ENCODE data around the gene TRUB2. TPM values are rescaled to one million over a fixed set of nuclear protein-coding genes. Genes with fewer than 3 reads are reported as not detected.
"Not testable (repeated sequence)": the region's sequence is repeated elsewhere in the genome, so short reads cannot be mapped to it uniquely, and the experiment has no call there.

TRUB2 gene
- total RNA-seq, 2 donors from 2014 or later = 24.5 to 40.0 TPM

DNA sequence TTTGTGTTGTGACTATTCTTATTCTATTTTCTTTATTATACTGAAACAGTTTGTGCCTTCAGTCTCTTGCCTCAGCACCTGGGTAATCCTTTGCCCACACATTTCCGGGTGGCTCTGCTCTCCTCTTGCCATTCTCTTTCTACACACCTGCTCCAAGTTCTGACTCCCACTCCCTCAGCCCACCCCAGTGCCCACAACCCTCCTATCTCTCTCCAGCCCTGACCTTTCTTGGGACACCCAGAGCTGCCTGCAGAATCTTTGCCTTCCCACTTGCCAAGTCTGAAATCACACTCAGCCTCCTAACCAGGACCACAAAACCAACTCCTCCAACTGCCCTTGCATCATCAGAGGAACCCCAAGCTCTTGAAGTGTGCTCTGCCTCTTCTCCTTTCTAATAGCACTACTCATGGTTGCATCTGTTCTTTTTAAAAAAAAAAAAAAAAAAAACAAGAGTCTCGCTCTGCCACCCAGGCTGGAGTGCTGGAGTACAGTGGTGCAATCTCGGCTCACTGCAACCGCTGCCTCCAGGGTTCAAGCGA lies 42.1 kb downstream of the TRUB2 start:
- Histone ChIP-seq H3K27me3 (no peaks in the 10 kb centered on the region), H3K9me3 (no peaks in the 10 kb centered on the region), H3K36me3 (no peaks in the 10 kb centered on the region), H3K4me3 (no peak overlapping the region), H3K4me1 (peaks cover 7% of the 10 kb centered on the region), H3K9ac (ENCODE audit: low read depth in 2 of 2, low read length in 2 of 2) (no peak overlapping the region), H3K27ac (no peak overlapping the region)
- TF ChIP-seq, protein P1, sequence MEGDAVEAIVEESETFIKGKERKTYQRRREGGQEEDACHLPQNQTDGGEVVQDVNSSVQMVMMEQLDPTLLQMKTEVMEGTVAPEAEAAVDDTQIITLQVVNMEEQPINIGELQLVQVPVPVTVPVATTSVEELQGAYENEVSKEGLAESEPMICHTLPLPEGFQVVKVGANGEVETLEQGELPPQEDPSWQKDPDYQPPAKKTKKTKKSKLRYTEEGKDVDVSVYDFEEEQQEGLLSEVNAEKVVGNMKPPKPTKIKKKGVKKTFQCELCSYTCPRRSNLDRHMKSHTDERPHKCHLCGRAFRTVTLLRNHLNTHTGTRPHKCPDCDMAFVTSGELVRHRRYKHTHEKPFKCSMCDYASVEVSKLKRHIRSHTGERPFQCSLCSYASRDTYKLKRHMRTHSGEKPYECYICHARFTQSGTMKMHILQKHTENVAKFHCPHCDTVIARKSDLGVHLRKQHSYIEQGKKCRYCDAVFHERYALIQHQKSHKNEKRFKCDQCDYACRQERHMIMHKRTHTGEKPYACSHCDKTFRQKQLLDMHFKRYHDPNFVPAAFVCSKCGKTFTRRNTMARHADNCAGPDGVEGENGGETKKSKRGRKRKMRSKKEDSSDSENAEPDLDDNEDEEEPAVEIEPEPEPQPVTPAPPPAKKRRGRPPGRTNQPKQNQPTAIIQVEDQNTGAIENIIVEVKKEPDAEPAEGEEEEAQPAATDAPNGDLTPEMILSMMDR (IDR thresholded peaks at IDR 0.05) = no peak
- no peak for DNase-seq
- intact Hi-C loops (cut with DNase I) = no loop called here

DNA sequence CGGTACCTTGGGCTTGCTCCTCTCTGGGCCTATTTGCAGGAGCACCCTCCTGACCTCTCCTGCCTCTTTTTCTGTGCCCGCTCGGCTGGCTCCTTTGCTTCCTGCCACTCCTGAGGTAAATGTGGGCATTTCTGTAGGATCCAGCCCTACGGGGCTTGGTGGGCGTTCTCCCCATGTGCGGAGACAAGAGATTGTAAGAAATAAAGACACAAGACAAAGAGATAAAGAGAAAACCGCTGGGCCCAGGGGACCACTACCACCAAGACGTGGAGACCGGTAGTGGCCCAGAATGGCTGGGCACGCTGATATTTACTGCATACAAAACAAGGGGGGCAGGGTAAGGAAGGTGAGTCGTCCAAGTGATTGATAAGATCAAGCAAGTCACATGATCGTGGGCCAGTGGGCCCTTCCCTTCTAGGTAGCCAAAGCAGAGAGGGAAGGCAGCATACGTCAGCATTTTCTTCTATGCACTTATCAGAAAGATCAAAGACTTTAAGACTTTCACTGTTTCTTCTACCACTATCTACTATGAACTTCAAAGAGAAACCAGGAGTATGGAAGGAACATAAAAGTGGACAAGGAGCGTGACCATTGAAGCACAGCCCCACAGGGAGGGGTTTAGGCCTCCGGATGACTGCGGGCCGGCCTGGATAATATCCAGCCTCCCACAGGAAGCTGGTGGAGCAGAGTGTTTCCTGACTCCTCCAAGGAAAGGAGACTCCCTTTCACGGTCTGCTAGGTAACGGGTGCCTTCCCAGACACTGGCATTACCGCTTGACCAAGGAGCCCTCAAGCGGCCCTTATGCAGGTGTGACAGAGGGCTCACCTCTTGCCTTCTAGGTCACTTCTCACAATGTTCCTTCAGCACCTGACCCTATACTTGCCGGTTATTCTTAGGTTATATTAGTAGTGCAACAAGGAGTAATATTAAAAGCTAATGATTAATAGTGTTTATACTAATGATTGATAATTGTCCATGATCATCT lies 42.9 kb downstream of the TRUB2 start:
- H3K4me3 ChIP-seq; H3K27me3 ChIP-seq; H3K9me3 ChIP-seq; H3K27ac ChIP-seq; H3K36me3 ChIP-seq; DNase-seq; H3K9ac ChIP-seq (ENCODE audit: low read depth in 2 of 2, low read length in 2 of 2); intact Hi-C loops (cut with DNase I); H3K4me1 ChIP-seq: not testable (repeated sequence)

DNA sequence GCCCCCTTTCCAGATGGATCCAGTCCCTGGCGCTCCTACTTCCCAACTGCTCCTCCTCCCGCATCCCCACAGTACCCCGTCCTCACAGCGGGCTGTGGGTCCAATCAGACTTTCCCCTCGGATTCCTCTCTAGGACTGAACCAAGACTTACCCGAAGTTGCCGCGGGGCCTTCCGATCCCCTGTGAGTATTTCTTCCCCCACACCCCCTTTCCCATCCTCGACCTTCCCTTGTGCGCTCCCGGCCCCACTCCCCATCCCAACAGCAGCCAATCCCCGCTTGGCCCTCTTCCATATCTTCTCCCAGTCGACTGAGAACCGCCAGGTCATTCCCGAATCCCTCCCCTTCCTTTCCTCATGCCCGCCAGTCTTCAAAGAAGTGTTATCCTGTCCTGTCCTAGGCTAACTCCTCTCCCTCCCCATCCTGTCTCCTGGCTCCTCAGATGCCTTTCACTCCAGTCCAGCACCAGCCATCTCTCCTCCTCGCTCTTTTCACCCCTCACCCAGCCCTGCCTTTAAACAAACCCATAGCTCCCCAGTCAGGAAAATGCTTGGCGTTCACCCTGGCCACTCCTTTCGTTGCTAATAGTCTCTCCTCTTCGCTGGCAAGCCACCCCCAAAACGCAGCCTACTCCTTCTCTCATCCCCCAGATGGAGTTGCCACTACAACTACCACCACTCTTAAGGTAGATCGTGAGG lies 45.5 kb downstream of the TRUB2 start:
- peak; percentile 54 for DNase-seq
- Histone ChIP-seq H3K27me3 (no peaks in the 10 kb centered on the region), H3K4me1 (peaks cover 7% of the 10 kb centered on the region), H3K9me3 (no peaks in the 10 kb centered on the region), H3K36me3 (peaks cover 9% of the 10 kb centered on the region), H3K27ac (peak overlapping the region; percentile 69), H3K4me3 (peak overlapping the region; percentile 58), H3K9ac (ENCODE audit: low read depth in 2 of 2, low read length in 2 of 2) (peak overlapping the region; percentile 75 to 94)
- TF ChIP-seq, protein P1 (IDR thresholded peaks at IDR 0.05) = no peak
- intact Hi-C loops (cut with DNase I) = no loop called here

DNA sequence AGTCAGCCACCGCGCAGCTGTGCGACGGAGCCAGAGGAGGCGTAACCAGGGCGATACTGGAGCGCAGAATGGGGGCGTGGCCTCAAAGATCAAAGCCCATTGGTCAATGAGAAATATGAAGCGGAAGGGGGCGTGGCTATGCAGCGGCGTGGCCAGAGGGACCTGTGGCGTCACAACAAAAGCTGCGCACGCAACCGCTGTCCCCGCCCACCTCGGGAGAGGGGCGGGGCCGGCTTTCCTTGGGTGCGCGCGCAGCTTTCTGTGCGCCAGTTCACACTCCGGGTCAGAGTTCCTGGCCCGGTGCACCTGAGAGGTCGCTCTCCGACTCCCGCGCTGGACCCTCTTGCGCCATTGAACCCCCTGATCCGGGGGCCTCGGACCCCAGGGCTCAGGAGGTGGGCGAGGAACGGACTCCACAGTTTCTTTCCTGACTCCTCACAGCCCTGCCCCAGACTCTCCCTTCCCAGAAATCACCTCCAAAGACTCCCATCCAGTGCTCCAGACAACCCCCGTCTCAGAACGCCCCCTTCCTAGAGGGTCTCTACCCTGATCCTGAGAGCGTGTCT lies 46.2 kb downstream of the TRUB2 start, which contains the start of gene SWI5:
Gene SWI5, plus strand, starts transcription at position 269 of the 566 bp plus-strand sequence.
- Histone ChIP-seq H3K27ac (peak within 1 kb of the TSS; percentile 69), H3K4me3 (peak within 1 kb of the TSS; percentile 58), H3K9me3 (no peaks in the 10 kb centered on the region), H3K27me3 (no peaks in the 10 kb centered on the region), H3K4me1 (peaks cover 7% of the 10 kb centered on the region), H3K9ac (ENCODE audit: low read depth in 2 of 2, low read length in 2 of 2) (peak within 1 kb of the TSS; percentile 94 to 98), H3K36me3 (peaks cover 9% of the 10 kb centered on the region)
- peak; percentile 100 for DNase-seq
- intact Hi-C loops (cut with DNase I) = no loop called here
- TF ChIP-seq, protein P1 (IDR thresholded peaks at IDR 0.05) = no peak

DNA sequence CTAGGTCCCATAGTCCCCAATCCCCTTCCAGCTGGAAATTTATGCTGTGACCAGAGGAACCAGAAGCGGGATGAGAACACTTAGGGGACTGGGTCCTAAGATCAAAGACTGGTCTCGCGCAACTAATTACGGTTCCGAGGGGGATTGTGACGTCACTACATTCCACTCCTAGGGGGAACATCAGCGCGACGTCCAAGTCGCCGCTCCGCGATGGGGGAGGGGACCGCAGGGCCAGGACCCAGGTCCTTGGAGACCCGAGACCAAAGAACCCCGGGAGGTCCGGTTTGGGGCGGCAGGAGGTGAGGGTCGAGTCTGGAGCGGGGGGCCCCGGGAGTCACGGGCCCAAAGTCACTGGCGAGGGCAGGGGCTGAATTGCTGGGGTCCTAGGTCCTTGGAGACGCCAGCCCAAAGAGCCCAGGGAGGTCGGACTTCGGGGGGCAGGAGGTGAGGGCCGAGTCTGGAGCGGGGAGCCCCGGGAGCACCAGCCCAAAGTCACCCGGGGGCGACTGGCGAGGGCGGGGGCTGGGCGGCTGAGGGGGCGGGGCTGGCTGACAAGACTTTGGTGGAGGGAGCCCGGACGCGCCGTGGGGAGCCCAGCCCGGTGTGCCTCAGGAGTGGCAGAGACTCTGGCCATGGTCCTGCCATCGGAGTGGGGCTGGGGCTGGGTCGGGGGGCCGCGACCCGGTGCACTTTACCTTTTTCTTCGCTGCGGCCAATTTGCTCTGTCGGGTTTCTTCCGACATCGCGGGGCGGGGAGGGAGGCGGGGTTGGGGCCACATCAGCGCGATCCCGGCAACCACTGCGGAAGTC lies 46.8 kb downstream of the TRUB2 start, which contains the start of gene GOLGA2:
Gene GOLGA2, minus strand, starts transcription at position 810 of the 810 bp plus-strand sequence. Its CDS starts 31 bp downstream, at position 779.
- Histone ChIP-seq H3K9me3 (no peaks in the 10 kb centered on the region), H3K9ac (ENCODE audit: low read depth in 2 of 2, low read length in 2 of 2) (peak within 1 kb of the TSS; percentile 94 to 98), H3K4me3 (peak within 1 kb of the TSS; percentile 58), H3K36me3 (peaks cover 9% of the 10 kb centered on the region), H3K4me1 (peaks cover 7% of the 10 kb centered on the region), H3K27me3 (no peaks in the 10 kb centered on the region), H3K27ac (peak within 1 kb of the TSS; percentile 69)
- intact Hi-C loops (cut with DNase I) = no loop called here
- peak; percentile 41 for DNase-seq
- TF ChIP-seq, protein P1 (IDR thresholded peaks at IDR 0.05) = no peak

All from colonic mucosa (tissue), 4 donors.